ENCODE results near the gene RHOT2. TPM values are rescaled to one million over a fixed set of nuclear protein-coding genes. Genes with fewer than 3 reads are reported as not detected.

Gene RHOT2
- total RNA-seq, 2 experiments from 2014 or later, result 202 to 209 TPM

DNA sequence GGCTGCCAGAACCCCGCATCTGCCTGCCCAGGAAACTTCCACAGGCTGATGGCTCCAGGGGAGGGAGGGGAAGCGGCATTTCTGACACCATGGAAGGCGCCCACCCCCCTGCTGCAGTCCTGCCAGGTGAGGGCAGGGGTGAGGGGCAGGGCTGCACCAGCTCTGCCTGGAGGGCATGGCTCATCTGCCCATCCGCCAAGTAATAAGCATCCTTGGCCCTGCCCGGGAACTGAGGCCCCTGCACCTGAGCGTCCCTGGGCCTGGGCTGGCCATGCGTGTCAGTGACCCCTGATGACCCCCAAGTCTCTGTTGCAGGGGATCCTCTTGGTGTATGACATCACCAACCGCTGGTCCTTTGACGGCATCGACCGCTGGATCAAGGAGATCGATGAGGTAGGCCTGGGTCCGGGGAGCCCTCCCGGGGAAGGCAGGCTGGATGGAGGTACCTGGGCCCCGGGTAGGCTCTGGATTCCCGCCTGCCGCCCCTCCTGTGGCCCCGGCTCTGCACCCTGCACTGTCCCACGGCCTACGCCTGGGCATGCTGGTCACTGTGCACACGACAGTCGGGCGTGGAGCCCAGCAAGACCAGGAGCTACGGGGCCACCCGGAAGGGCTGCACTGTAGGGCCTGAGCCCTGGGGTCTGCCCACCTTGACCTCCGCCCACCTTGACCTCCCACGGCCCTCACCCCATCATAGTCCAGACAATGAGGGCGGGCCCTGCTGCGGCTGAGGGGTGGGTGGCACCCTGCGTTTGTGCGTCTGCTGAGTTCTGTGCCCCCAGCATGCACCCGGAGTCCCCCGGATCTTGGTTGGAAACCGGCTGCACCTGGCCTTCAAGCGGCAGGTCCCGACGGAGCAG, 42.6 kb upstream of the RHOT2 start:
- TF ChIP-seq, protein P1, sequence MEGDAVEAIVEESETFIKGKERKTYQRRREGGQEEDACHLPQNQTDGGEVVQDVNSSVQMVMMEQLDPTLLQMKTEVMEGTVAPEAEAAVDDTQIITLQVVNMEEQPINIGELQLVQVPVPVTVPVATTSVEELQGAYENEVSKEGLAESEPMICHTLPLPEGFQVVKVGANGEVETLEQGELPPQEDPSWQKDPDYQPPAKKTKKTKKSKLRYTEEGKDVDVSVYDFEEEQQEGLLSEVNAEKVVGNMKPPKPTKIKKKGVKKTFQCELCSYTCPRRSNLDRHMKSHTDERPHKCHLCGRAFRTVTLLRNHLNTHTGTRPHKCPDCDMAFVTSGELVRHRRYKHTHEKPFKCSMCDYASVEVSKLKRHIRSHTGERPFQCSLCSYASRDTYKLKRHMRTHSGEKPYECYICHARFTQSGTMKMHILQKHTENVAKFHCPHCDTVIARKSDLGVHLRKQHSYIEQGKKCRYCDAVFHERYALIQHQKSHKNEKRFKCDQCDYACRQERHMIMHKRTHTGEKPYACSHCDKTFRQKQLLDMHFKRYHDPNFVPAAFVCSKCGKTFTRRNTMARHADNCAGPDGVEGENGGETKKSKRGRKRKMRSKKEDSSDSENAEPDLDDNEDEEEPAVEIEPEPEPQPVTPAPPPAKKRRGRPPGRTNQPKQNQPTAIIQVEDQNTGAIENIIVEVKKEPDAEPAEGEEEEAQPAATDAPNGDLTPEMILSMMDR (IDR thresholded peaks at IDR 0.05), result no peak
- ChIA-PET POLR2A (no interaction called here), CTCF (no interaction called here)
- Mint-ChIP-seq H3K4me1 (ENCODE audit: low read depth) (no peaks in the 10 kb centered on the region), H3K9me3 (no peaks in the 10 kb centered on the region), H3K4me3 (no peak overlapping the region), H3K36me3 (ENCODE audit: low read depth) (no peaks in the 10 kb centered on the region), H3K27me3 (no peaks in the 10 kb centered on the region), H3K27ac (no peak overlapping the region)
- Histone ChIP-seq H3K36me3 (ENCODE audit: insufficient read depth, low read length) (peaks cover 10% of the 10 kb centered on the region), H3K9me3 (ENCODE audit: control insufficient read depth in 1 of 2, insufficient read depth in 1 of 2, low read length in 2 of 2) (no peaks in the 10 kb centered on the region), H3K4me3 (ENCODE audit: low read length) (no peak overlapping the region), H3K27ac (ENCODE audit: low read depth in 1 of 2, low read length in 2 of 2) (no peak overlapping the region), H3K27me3 (ENCODE audit: control insufficient read depth in 1 of 2, insufficient read depth in 2 of 2, low read length in 2 of 2) (no peaks in the 10 kb centered on the region), H3K4me1 (ENCODE audit: insufficient read depth, low read length) (peaks cover 2% of the 10 kb centered on the region)
- intact Hi-C loops (cut with DNase I, micrococcal nuclease), result no loop called here
- DNase-seq (no peak), ATAC-seq (ENCODE audit: poor library complexity) (no peak)

DNA sequence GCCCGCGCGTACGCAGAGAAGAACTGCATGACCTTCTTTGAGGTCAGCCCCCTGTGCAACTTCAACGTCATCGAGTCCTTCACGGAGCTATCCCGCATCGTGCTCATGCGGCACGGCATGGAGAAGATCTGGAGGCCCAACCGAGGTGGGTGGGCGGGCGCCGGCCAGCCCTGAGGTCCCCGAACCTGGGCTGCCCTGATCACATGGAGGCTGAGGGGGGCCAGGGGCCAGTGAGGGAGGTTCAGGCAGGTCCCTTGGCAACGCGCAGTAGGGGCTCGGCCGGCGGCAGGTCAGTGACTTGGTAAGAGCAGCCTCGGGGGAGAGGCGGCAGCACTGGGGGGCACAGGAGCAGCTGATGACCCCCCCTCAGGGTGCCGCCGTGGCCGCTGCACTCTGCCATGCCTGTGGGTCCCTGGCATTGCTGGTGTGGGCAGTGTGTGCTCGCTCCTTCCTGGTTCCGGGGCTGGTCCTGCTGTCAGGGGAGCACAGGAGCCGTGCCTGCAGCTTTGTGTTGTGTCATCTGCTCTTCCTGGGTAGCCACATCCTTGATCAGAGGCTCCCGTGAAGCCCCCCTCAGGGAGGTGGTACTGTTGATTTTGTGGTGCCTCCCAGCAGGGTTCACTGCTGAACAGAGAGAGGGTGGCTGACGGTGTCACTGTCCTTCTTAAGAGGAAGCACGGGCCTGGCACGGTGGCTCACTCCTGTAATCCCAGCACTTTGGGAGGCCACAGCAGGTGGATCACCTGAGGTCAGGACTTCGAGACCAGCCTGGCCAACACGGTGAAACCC, 41.8 kb upstream of the RHOT2 start:
- no peak overlapping the region for H3K27ac Mint-ChIP-seq
- no peak overlapping the region for H3K4me3 ChIP-seq (ENCODE audit: low read length)
- H3K4me3 Mint-ChIP-seq, result no peak overlapping the region
- TF ChIP-seq, protein P1 (IDR thresholded peaks at IDR 0.05), result no peak
- no peaks in the 10 kb centered on the region for H3K9me3 Mint-ChIP-seq
- no peaks in the 10 kb centered on the region for H3K9me3 ChIP-seq (ENCODE audit: control insufficient read depth in 1 of 2, insufficient read depth in 1 of 2, low read length in 2 of 2)
- intact Hi-C loops (cut with DNase I, micrococcal nuclease), result no loop called here
- no peaks in the 10 kb centered on the region for H3K4me1 Mint-ChIP-seq (ENCODE audit: low read depth)
- H3K27me3 Mint-ChIP-seq, result no peaks in the 10 kb centered on the region
- peaks cover 8% of the 10 kb centered on the region for H3K36me3 ChIP-seq (ENCODE audit: insufficient read depth, low read length)
- H3K36me3 Mint-ChIP-seq (ENCODE audit: low read depth), result no peaks in the 10 kb centered on the region
- H3K27me3 ChIP-seq (ENCODE audit: control insufficient read depth in 1 of 2, insufficient read depth in 2 of 2, low read length in 2 of 2), result no peaks in the 10 kb centered on the region
- ATAC-seq (ENCODE audit: poor library complexity) (no peak), DNase-seq (no peak)
- peaks cover 7% of the 10 kb centered on the region for H3K4me1 ChIP-seq (ENCODE audit: insufficient read depth, low read length)
- ChIA-PET CTCF (no interaction called here), POLR2A (no interaction called here)
- no peak overlapping the region for H3K27ac ChIP-seq (ENCODE audit: low read depth in 1 of 2, low read length in 2 of 2)

DNA sequence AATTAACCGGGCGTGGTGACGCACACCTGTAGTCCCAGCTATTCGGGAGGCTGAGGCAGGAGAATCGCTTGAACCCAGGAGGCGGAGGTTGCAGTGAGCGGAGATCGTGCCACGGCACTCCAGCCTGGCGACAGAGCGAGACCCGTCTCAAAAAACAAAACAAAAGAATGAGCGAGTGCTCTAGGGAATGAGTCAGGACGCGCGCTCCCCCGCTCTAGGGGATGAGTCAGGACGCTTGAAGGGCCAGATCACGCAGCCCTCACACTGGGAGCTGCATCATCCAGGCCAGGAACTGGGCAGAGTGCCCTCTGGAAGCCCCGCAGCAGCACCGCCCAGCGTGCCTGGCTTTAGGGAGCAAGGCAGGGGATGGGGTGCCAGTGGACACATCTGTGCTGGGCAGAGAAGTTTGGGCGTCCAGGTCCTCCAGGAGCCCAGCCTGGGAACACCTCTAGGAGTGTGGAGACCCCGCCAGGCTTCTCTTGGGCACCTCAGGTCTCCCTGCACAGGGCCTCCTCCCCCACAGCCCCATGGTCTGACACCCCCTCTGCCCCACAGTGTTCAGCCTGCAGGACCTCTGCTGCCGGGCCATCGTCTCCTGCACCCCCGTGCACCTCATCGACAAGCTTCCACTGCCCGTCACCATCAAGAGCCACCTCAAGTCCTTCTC, 41.0 kb upstream of the RHOT2 start:
- H3K36me3 ChIP-seq (ENCODE audit: insufficient read depth, low read length), result peaks cover 7% of the 10 kb centered on the region
- Mint-ChIP-seq H3K9me3 (no peaks in the 10 kb centered on the region), H3K27me3 (no peaks in the 10 kb centered on the region), H3K36me3 (ENCODE audit: low read depth) (no peaks in the 10 kb centered on the region), H3K27ac (no peak overlapping the region), H3K4me1 (ENCODE audit: low read depth) (no peaks in the 10 kb centered on the region), H3K4me3 (no peak overlapping the region)
- no peak for ATAC-seq (ENCODE audit: poor library complexity)
- H3K4me1 ChIP-seq (ENCODE audit: insufficient read depth, low read length), result peaks cover 9% of the 10 kb centered on the region
- no peak overlapping the region for H3K4me3 ChIP-seq (ENCODE audit: low read length)
- no peaks in the 10 kb centered on the region for H3K27me3 ChIP-seq (ENCODE audit: control insufficient read depth in 1 of 2, insufficient read depth in 2 of 2, low read length in 2 of 2)
- intact Hi-C loops (cut with DNase I, micrococcal nuclease), result no loop called here
- TF ChIP-seq, protein P1 (IDR thresholded peaks at IDR 0.05), result no peak
- DNase-seq, result no peak
- POLR2A ChIA-PET, result interaction anchor here (1.2 kb wide), 1 partner anchor 10 kb away, joined by 3 read pairs; the partner anchor contains the start of gene METTL26
- no peaks in the 10 kb centered on the region for H3K9me3 ChIP-seq (ENCODE audit: control insufficient read depth in 1 of 2, insufficient read depth in 1 of 2, low read length in 2 of 2)
- CTCF ChIA-PET, result no interaction called here
- H3K27ac ChIP-seq (ENCODE audit: low read depth in 1 of 2, low read length in 2 of 2), result no peak overlapping the region
